Fibroblast of skin of left biceps (primary cell): Measurements from ENCODE around the gene ECI1.
A peak's percentile ranks its signal among the peaks of the same experiment; 100 is the strongest.
"Not testable (repeated sequence)": the region's sequence is repeated elsewhere in the genome, so short reads cannot be mapped to it uniquely, and the experiment has no call there.

ENCODE experiments used
- DNase-seq, 2 experiments: peaks; one replicate each; pipeline ENCODE4 v3.0.0-alpha.2; 2013; ENCODE audit warnings: low read depth in 2 of 2

Gene ECI1

GRCh38 chr16:2278956-2279800 is 27.8 kb upstream of the ECI1 start:
- DNase-seq: no peak

DNA sequence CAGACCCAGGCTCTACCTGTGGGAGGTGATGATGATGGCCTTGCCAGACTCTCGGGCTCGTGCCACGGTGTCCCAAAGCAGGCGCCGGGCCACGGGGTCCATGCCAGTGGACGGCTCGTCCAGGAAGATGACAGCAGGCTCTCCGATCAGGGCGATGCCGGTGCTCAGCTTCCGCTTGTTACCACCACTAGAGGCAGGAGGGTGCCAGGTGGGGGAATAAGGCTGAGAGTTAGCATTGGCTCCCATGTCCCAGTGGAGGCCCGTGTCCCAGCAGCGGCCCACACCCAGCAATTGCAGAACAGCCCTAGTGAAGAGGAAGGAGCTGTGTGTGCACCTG is 26.9 kb upstream of the ECI1 start:
- DNase-seq: no peak

GRCh38 chr16:2277466-2278271 is 26.3 kb upstream of the ECI1 start:
- no peak for DNase-seq

- DNase-seq: no peak
Observed at GRCh38 chr16:2276368-2277195, 25.2 kb upstream of the ECI1 start.

- DNase-seq: no peak
Observed at GRCh38 chr16:2275476-2276367, 24.3 kb upstream of the ECI1 start.

GRCh38 chr16:2273931-2274330 is 22.5 kb upstream of the ECI1 start:
- DNase-seq: no peak

- DNase-seq: no peak
Observed at GRCh38 chr16:2273484-2273883, 22.1 kb upstream of the ECI1 start.

DNA sequence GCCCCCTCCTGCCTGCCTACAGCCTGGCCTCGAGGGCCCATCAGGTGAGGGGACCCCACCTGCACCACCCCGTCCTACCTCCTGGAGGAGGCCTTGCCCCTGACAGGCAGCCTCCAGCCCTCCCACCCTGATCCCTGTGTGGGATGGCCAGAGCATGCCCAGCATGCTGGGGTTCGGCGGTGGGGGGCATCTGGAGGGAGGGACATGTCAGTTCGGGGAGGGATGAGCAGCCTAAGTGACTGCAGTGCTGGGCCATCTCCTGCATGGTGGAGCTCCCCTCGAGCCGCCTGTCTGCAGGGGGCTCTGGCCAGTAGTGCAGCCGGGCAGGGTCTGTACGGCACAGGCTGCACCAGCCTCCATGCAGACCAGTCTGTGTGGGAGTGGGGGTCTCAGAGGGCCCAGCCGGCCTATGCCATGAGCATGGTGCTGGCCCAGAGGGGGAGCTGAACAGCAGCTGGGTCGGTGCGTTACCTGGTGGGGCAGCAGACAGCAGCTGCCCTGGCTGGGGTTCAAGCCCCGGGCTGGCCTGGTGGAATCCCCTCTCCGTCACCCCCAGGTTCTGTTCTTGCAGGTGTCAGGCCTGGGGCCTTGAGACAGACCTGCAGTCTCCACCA is 20.6 kb upstream of the ECI1 start:
- DNase-seq: no peak

DNA sequence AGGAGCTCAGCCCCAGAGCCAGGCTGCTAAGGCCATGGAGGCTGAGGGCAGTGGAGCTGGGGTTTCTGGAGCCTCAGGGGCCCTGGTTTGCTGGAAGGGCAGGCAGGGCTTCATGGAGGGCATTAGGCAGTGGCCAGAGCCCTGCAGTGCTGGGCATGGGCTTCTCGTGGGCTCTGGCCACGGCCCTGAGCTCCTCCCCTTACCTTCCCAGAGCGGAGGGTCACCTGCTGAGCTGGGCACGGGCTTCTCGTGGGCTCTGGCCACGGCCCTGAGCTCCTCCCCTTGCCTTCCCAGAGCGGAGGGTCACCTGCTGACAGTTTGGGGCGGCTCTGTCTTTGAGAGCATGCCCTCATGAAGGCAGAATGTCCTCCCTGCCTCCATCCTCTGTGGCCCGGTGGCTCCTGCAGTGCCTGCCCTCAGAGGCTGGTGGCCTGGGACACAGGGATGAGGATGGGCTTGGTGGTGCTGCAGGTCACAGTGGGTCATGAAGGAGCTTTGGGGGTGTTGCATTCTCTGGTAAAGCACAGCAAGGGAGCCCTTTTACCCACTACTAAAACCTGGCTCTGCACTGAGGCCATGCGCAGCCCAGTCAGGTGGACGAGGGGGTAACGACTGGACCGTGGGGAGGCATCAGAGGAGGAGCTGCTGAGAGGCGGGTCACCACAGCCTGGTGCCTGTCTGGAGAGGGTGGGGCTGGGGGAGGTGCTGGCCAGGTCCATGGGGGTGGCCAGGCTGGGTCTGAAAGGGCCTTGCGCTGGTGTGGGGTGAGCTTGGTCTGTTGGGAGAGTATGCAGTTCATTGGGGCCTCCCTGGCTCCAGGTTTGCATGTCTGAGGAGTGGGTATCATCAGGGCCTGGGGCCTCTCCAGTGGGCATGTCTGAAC is 19.4 kb upstream of the ECI1 start:
- DNase-seq: no peak

GRCh38 chr16:2270070-2270462 is 18.7 kb upstream of the ECI1 start:
- DNase-seq: no peak

DNA sequence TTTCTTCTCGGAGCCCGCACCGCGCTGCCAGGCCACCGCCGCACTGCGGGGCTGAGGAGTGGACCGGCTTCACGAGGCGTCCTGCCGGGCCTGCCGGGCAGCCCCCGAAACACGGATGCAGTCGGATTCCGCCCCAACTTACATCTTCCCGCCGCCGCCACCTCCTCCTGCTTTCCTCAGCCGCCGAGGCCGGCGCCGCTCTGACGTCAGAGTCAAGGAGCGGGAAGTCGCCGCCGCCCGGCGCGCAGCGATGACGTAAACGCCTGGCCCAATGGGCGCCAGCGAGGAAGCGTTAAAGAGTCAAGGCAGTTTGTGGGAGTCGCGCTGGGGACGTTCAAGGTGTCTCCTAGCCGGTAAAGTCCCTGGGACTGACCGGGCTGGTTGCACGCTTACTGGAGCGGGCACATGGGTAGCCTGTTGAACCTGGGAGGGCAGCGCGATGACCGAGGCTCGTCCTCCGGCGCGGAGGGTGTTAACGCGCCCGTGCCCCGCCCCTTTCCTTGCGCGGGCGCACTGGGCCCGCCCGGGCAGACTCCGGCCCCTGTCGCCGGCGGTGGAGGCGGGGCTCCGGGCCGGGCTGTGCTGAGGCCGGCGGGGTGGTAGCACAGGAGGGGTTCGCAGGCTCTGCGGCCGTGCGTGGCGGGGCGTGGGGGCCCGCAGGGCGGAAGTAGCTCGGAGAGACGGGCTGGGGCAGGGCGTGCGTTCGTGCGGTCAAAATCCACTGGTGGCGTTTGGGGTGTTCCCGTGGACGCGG is 16.7 kb upstream of the ECI1 start, which contains the start of gene RNPS1:
Gene RNPS1, minus strand, starts transcription at position 214 of the 754 bp plus-strand sequence. CDS start 3,483 bp downstream, outside the sequence.
- peak; percentile 84 to 88 for DNase-seq

DNA sequence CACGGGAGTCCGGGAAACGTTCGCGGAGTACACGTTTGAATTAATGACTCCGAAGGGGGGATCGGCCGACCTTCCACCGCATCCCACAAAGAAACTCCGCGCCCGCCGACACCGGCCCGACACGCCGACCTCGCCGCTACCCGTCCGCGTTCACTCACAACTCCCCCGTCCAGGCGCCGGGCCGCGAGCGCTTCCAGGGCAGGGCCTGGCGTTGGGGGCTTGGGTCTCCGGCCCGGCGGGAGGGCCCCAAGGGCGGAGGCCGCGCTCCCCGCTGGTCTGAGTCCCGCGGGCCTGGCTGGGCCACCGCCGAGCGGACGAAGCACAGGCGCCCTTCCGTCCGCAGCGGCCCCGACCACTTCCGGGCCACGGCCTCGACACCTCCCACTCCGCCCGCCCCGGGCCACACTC is 16.1 kb upstream of the ECI1 start:
- not testable (repeated sequence) for DNase-seq

DNA sequence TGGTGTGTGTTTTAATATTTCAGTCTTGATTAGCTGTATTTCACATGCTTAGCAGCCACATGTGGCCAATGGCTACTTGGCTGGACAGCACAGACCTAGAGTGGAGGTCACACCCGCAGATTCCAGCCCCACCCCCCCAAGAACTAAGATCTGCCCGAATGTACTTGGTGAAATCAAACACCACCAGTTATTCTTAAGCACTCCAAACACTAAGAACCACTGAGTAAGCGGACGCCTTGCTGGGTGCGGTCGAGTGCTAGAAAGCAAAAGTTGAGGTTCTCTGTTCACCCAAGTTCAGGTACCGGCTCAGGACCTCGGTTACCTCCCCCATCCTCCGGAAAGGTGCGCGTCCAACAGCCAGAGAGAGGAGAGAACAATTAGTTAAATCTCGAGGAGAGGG is 15.5 kb upstream of the ECI1 start:
- not testable (repeated sequence) for DNase-seq

DNA sequence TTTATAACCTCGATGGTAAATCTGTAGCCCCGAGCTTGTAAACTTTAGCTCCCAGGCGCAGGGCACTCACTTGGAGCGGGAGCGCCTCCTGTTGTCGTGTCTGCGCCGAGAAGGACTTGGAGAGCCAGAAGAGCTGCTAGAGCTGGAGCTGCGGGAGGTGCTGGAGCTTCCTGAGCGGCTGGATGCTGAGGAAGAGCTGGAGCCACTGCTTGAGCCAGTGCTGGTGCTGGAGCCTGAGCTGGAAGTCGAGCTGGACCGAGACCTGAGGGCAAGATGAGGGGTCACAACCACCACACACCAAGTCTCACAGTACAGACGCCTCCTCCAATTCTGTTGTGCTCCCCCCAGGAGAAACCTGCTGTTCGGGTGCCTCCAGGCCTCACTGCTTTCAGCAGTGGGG is 11.6 kb upstream of the ECI1 start:
- not testable (repeated sequence) for DNase-seq

DNA sequence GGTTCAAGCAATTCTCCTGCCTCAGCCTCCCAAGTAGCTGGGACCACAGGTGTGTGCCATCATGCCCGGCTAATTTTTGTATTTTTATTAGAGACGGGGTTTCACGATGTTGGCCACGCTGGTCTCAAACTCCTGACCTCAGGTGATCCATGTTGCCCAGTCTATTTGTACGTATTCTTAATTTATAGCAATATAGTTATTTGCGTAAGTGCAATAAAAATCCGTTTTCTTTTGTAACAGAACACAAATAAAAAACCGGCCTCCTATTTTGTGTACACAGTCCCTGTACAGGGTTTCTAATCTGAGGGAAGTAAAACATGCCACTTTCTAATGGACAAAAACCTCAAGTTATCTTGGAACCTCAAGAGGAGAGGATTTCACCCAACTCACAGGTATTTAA is 8.9 kb upstream of the ECI1 start:
- no peak for DNase-seq

- DNase-seq: not testable (repeated sequence)
Observed at GRCh38 chr16:2258530-2258929, 7.1 kb upstream of the ECI1 start.

- DNase-seq: no peak
Observed at GRCh38 chr16:2257726-2258125, 6.3 kb upstream of the ECI1 start.

DNA sequence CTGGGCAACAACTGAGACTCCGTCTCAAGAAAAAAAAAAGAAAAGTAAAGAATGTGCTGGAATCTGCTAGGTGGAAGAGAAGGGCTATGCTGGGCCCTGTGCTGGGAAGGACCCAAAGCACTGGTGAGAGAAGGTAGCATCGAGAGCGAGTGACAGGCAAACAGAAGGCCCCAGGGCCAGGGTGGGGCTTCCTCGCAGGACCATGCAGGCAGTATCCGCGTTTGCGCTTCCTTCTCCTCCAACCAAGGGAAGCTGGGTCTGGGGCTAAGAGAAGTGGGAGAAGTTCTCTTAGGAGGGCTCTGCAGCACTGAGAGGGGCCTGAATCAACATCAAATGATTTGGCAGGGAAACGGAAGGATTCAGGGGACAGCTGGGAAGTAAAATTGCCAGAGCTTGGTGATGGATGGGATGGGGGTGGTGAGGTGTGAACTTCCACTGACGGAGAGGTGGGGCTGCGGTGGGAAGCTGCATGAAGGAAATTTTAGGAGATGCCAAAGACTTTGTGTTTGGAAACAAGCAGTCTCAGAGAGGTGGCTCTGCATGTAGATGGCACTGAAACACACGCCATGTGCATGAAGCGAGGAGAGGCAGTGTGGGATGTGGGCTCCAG is 5.2 kb upstream of the ECI1 start:
- no peak for DNase-seq
